Embryonic facial prominence (tissue), 1 donor: ENCODE results near the gene RAD51B.

Source experiments
- DNase-seq: peaks from one replicate; pipeline ENCODE4 v3.0.0-alpha.2; 2016; ENCODE audit errors: extremely low spot score

The RAD51B gene

GRCh38 chr14:68359837-68360552 is 540.4 kb downstream of the RAD51B start:
- DNase-seq = no peak

DNA sequence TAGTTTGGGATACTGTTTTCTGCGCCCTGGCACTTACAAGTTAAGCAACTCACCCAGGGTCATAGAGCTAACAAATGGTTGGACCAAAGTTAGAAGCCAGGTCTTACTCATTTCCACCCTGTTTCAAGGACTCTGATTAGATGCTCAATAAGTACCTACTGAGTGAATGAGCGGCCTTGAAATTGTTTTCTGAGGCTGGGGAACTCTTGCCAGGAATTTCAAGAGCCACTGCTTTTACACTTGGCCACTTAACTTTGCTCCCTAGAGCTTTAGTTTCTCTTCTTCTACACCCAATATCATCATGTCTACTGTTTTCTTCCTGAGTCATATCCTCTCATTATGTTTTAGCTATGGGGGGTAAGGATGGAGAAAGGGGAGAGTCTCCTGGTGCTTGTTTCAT is 541.7 kb downstream of the RAD51B start:
- DNase-seq = no peak

DNA sequence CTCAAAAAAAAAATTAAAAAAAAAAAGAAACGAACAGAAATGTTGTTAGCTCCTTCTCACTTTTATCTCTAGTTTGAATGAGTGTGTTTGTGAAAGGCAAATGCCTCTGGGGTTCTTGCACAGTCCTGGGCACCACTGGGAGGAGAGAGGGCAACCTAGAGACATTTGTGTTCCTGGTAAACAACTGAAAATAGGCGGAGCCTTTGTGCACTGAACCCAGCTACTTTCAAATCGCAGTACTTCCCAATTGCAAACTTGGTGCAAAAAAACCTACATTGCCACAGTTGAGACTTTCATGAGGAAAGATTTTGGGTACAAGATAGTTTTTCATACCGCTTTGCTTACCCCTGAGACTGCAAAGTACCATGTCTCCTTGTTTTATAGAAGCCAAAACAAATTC is 543.3 kb downstream of the RAD51B start:
- DNase-seq = no peak

DNA sequence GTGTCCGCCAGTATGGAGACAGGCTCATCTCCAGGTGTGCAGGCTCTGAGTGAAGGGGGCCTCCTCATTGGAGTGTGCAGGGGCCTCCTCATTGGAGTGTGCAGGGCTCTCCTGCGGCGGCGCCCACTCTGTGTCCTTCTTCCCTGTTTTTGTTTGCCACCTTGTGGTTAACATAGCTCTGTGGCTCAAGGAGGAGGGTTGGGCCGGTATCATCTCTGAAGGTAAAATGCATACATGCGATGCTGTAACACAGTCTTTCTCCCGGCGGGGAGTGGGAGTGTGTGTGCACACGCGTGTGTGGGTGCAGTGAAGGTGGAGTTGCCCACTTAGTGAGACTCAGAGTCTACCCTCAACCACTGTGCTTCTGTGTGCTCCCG is 543.9 kb downstream of the RAD51B start:
- no peak for DNase-seq

GRCh38 chr14:68363843-68364767 is 544.5 kb downstream of the RAD51B start:
- DNase-seq = no peak

DNA sequence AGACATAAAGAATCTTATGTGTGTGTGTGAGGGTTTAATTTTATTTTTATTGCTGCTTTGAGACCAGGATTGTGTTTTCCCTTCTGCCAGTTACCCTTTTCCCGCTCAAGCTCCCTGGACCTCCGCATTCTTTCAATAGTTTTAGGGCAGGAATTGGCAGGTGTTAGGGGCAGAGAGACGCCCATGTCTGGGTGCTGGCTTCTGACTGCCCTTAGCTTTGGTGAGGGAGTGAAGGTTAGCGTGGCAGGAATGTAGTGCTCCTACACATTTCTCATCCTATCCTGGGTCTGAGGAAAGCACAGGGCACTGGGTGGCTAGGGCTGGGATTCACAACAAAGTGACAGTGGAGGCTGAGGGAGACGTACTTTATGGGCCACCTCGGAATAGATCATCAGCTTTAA is 545.2 kb downstream of the RAD51B start:
- no peak for DNase-seq

DNA sequence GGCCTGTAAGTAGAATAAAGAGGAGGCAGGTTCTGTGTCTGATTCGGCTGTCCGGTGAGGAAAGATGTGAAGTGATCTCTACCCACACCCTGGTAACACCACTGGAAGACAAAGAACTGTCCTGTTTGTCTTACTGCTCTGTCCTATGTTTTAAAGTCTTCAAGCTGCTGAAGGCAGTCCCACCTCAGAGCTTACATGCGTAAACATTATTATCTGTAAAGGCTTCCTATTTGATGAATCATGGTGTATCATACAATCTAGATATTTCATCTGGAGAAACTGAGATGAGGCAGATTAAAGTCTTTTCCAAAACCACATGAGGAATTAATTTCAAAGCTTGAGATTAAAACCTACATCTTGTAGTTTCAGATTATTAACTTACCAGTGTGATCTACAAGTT is 545.6 kb downstream of the RAD51B start:
- no peak for DNase-seq

DNA sequence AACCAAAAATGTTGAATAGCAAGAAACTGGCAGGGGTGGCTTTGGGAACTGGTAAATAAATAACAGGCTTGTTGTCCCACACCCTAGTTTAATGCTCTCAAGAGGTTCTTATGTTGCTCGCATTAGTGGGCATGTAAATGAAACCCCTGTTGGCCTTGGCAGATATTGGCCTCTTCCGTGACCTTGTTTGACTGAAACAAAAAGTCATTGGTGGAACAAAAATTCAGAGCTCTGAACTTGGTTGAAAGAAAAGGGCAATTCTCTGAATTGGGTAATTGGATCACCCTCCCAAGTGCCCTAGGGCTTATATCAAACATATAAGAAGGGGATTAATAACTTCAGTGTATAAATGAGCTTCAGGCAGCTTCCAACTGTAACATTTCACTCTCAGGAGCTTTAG is 547.1 kb downstream of the RAD51B start:
- DNase-seq = no peak

GRCh38 chr14:68367536-68367935 is 548.0 kb downstream of the RAD51B start:
- DNase-seq = no peak

- DNase-seq = no peak
These were observed 549.3 kb downstream of the RAD51B start for GRCh38 chr14:68368850-68369249.

DNA sequence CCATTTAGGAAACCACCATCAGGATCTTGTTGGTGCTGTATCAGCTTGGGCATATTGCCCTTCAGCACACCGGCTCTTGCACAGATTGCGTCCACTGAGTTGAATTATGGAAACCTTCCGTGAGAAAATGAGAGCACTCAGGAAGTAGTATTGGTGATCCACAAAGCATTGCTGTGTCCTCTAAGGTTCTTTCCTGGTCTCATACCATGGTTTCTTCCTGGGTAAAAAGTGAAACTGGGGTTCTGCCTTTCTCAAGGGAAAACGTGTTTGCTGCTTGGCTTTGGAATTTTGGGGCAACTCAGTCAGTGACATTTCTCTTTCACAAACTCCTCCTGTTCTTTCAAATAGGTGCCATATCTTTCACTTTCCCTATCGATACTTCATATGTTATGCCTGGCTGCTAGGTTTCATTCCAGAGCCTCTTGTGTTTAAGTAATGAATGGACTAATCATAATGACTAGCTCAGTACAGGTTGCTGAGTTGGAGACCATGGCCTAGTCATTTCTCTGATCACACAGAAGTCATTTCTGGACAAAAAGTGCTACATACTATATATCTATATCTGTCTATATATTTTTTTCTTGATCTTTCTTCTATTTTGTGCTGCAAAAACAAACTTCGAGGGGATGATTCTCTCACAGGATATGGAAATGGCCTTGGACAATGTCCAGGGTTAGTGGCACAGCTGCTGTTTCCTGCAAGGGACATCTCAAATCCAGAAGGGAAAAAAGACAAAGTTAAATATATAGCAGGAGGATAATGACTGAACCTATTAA is 549.9 kb downstream of the RAD51B start:
- DNase-seq = no peak

- DNase-seq = no peak
These were observed 550.4 kb downstream of the RAD51B start for GRCh38 chr14:68370057-68370360.

GRCh38 chr14:68372368-68372767 is 552.8 kb downstream of the RAD51B start:
- DNase-seq = no peak

DNA sequence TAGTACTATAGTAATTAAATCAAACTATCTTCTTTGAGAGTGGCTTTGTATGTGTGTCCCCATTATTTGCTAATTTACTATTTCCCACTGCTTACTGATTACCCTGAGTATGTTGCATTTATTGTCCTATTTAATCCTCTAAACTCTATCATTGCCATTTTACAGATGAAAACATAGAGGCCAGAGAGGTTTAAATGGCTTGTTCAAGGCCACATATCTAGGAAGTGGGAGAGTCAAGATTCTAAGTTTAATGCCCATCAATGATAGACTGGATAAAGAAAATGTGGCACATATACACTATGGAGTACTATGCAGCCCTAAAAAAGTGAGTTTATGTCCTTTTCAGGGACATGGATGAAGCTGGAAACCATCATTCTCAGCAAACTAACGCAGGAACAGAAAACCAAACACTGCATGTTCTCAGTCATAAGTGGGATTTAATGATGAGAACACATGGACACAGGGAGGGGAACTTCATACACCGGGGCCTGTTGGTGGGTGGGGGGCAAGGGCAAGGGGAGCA is 553.6 kb downstream of the RAD51B start:
- no peak for DNase-seq

DNA sequence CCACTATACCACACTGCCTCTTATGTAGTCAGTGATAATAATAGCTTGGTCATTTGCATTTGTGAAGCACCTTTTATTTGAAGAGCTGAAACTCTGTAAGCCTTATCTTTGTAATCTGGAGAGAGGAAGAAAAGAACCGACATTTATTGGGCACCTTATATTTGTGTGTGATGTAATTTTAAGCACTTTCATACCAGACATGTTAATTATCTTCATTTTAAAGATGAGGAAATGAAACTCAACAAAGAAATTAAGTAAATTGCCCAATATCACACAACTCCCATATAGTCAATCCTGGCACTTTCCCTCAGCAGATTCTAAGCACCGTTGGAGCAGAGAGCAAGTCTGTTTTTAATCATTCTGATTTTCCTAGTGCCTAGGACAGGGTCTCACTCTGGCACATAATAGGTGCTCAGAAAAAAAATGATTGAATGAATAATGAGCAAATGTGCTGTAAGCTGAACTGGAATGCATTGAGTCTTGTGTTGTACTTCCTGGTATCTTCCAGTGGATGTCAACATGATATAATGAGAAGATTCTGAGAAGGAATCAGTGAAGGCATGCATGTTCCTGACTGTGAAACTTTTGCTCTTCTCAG is 554.4 kb downstream of the RAD51B start:
- no peak for DNase-seq

DNA sequence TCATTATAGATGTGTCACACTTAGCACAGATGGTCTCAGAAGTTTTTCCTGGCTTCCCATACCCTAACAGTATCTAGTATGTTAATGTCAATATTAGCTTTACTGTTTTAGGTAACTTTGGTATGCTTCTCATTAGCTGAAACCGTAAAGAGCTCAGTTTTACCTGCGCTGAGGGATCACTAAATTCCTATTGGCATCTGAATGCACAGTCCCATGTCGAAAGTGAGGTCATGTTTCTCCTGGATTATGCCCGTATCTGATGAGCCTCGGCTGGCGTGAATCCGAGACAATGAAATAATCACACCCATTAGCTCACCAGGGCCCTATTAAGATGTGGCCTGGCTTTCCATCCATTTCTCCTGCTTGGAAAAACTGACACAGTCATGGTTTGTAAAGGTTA is 555.1 kb downstream of the RAD51B start:
- DNase-seq = no peak

- no peak for DNase-seq
These were observed 555.8 kb downstream of the RAD51B start for GRCh38 chr14:68375376-68375775.

DNA sequence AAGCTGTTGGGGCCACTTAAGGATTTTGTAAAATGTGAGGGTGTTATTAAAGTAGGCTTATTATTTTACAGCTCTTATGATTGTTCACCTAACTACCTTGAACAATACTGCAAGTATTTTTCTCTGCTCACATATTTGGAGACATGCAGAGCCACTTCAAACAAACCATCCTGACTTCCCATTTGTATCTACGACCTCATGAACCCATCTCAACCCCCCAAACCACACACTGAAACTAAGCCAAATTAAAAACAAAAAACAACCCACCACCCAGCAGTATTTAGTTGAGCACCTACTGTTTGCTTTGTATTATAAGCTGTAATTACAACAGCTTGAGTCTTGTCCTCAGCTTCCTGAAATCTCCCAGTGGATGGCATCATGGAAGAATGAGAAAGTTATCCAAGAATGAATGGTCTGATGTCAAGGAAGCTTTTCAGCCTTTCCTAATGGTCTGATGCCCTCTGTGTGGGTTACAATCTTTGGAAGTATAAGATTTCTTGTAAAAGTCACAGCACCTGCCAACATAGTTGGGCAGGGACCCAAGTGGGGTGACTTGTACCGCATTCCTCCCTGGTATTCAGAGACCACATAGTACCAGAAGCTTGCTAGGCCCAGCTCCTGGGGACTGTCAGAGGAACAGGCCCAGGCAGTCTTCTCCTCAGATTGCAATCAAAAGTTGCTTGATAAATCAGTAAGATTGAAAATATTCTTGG is 556.6 kb downstream of the RAD51B start:
- no peak for DNase-seq

- DNase-seq = no peak
These were observed 557.4 kb downstream of the RAD51B start for GRCh38 chr14:68377006-68377405.

DNA sequence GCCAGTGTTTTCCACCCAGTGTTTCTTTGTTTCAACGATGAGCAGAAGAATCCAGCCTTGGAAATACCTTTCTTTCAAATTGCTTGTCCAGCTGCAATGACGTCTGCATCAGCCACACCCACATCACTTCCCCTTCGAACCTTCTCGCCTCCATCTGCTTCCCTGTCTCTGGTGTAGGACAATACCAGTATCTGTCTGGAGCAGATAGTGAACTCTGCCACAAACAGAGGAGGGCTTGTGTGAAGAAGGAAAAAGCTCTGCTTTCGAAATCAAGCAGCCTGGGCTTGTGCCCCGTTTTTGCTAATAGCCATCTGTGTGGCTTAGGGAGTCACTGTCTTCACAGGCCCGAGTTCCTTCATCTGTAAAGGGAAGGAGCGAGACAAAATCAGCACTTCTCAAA is 557.9 kb downstream of the RAD51B start:
- no peak for DNase-seq
